HepG2 (cell line): ENCODE results near the gene ACACB. TPM values are rescaled to one million over a fixed set of nuclear protein-coding genes. Genes with fewer than 3 reads are reported as not detected.
A peak's percentile ranks its signal among the peaks of the same experiment; 100 is the strongest.

Experiments used
- POGZ ChIP-seq: sonication (generic); formaldehyde crosslinking; IDR thresholded peaks from 2 replicates; pipeline ENCODE4 v1.4.0; 2020; ENCODE audit warnings: mild to moderate bottlenecking, missing genetic modification reagents
- RBM22 ChIP-seq: fragments of 200-400 bp; formaldehyde crosslinking; optimal IDR thresholded peaks from 2 replicates; pipeline ENCODE3; 2017; ENCODE audit warnings: mild to moderate bottlenecking, low read length, moderate library complexity
- TAF15 ChIP-seq: fragments of 200-400 bp; formaldehyde crosslinking; IDR thresholded peaks from one replicate; pipeline ENCODE4 v1.6.1; 2018; ENCODE audit warnings: mild to moderate bottlenecking, low read depth, low read length; ENCODE audit not compliant: poor library complexity, severe bottlenecking
- ZBTB40 ChIP-seq, 2 experiments: fragments of 450-650 bp in 1 of 2; sonication (generic) in 1 of 2; formaldehyde crosslinking in 1 of 2; IDR thresholded peaks; 2 replicates each; pipeline versions ENCODE4 v1.6.1 to v1.8.0; 2016 to 2022; ENCODE audit warnings: antibody characterized with exemption in 1 of 2, mild to moderate bottlenecking in 1 of 2, missing genetic modification reagents in 1 of 2
- ZNF337 ChIP-seq: sonication (generic); formaldehyde crosslinking; IDR thresholded peaks from 2 replicates; pipeline ENCODE4 v1.5.1; 2020; ENCODE audit warnings: missing genetic modification reagents, low read depth, mild to moderate bottlenecking, borderline replicate concordance
- ZNF878 ChIP-seq: sonication (generic); formaldehyde crosslinking; IDR thresholded peaks from 2 replicates; pipeline ENCODE4 v1.8.1; 2023; ENCODE audit warnings: mild to moderate bottlenecking, missing genetic modification reagents, moderate library complexity
- polyA plus RNA-seq, 8 experiments: library from polyadenylated mRNA; depleted of rRNA in 3 of 8; stranded (reverse) in 7 of 8; unstranded in 1 of 8; fragments of >200 nt; fragmentation: Illumina TruSeq in 4 of 8; extraction: Trizol in 4 of 8; gene quantifications; 2 replicates each; pipeline versions ENCODE4 v1.2.1 to v1.2.3, GENCODE V29; 2011 to 2016; ENCODE audit warnings: low read depth in 4 of 8, missing spikeins in 1 of 8, mixed read lengths in 1 of 8; ENCODE audit not compliant: insufficient read depth in 1 of 8
- total RNA-seq, 5 experiments: library from RNA; depleted of rRNA; stranded (reverse); fragments of >200 nt; fragmentation: Illumina TruSeq; extraction: Trizol; gene quantifications; 2 replicates each; pipeline ENCODE4 v1.2.3, GENCODE V29; 2016; ENCODE audit warnings: low read depth in 1 of 5

The ACACB gene
- total and polyA plus RNA-seq, 2 of the 13 experiments (the other 11 are each of a cell fraction or from before 2014, with no cell fraction given) = 6.2 to 8.6 TPM

- TF ChIP-seq ZBTB40 (IDR thresholded peaks at IDR 0.05) (no peak), ZBTB40 (CRISPR knock-in tag; IDR thresholded peaks at IDR 0.05) (peak; percentile 88), ZNF337 (CRISPR knock-in tag) (no peak), POGZ (CRISPR knock-in tag) (0 out of 2 replicates have a peak, but pooled peaks have one; percentile 50), RBM22 (peak; percentile 83), TAF15 (no peak), ZNF878 (no peak)
- TF ChIP-seq, all 625 proteins: peak for 186
Observed at GRCh38 chr12:109110988-109111495, 5.3 kb upstream of the ACACB start (continued).
